T-helper 1 cell treated with Interleukin-12 subunit alpha and Interleukin-12 subunit beta and Interleukin-4 antibody, amounts not matched to agents 30 ng/mL and 1 ng/mL, for 36 hours (primary cell): ENCODE data around the gene ZDHHC11. TPM values are rescaled to one million over a fixed set of nuclear protein-coding genes. Genes with fewer than 3 reads are reported as not detected.
"Not testable (repeated sequence)": the region's sequence is repeated elsewhere in the genome, so short reads cannot be mapped to it uniquely, and the experiment has no call there.

Experiments used
- intact Hi-C: fragments of 100-400 bp; cut with micrococcal nuclease; formaldehyde crosslinking; loops from one replicate; pipeline ENCODE4 v1.15.1; 2024
- total RNA-seq: library from RNA; stranded (reverse); gene quantifications from 2 replicates; pipeline ENCODE4 v1.2.3, GENCODE V29; 2022

The ZDHHC11 gene
- total RNA-seq, 1 donor from 2014 or later, result 26.9 TPM

- intact Hi-C loops, result no loop called here
These were observed 30.2 kb upstream of the ZDHHC11 start for GRCh38 chr5:880816-881550.

- intact Hi-C loops, result not testable (repeated sequence)
These were observed 27.9 kb upstream of the ZDHHC11 start for GRCh38 chr5:878677-879076.

DNA sequence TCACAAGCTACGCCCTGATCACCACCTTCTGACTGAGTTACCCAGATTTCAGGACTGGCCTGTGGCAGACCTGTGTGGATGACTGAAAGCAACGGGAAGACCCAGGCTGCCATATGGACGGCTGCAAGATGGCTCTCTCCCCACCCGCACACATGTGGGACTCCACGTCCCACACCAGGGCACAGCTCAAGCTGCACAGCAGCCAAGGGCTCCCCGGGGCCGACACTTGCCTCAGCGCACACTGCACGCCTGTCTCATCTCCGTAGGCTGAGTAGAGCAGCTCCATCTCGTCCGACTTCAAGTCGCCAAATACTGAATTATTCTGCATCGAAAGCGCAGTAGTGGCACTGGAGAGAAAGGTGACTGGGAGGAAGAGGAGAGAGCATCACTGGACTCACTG is 27.3 kb upstream of the ZDHHC11 start:
- intact Hi-C loops, result no loop called here

GRCh38 chr5:876398-877365 is 25.9 kb upstream of the ZDHHC11 start:
- intact Hi-C loops, result no loop called here

- intact Hi-C loops, result no loop called here
These were observed 25.1 kb upstream of the ZDHHC11 start for GRCh38 chr5:875931-876330.

DNA sequence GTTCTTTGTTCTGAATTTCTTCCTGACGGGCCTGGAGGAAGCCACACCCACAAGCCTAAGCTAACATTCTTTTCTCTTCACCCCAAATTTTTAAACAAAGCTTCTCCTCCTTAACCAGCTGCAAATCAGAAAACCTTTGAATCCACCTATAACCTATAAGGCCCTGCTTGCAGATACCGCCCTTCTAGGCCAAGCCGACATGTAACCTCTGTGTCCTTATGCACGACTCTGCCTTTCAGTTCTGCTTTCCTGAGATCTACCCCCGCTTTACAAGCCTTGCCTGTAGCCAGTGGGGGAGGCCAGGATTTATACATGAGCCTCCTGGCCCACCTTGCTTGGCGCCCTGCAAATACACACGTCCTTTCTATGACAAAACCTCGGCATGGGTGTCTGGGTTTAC is 22.5 kb upstream of the ZDHHC11 start:
- intact Hi-C loops, result no loop called here

GRCh38 chr5:872301-872700 is 21.5 kb upstream of the ZDHHC11 start:
- intact Hi-C loops, result no loop called here

DNA sequence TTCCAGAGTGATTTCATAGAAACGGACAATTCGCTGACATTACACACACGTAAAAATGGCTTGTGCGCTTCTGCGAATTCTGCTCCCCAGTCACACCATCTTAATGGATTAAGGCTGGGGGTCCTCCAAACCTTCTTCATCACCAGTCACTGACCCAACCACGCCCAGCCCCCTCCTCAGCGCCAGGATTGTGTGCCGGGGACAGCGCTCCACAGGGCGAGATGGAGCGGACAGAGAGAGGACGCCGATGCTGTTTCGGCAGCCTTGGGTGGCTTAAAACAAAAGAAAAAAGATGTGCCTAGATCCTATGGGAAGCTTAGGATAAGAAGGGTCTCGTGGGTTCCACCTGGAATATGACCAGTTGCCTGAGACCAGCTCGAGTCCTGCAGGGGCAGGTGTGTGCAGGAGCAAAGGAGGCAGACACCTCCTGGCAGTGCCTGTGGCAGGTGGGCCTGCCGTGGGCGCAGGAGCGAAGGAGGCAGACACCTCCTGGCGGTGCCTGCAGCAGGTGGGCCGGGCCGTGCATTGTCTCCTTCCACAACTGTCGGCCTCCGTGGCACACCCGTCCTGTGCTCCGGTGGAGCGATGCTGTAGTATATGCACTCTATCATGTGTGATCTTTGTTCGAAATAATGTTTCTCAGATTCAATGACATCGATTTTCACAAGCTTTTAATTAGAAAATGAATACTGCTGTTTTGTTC is 21.0 kb upstream of the ZDHHC11 start:
- intact Hi-C loops, result no loop called here

DNA sequence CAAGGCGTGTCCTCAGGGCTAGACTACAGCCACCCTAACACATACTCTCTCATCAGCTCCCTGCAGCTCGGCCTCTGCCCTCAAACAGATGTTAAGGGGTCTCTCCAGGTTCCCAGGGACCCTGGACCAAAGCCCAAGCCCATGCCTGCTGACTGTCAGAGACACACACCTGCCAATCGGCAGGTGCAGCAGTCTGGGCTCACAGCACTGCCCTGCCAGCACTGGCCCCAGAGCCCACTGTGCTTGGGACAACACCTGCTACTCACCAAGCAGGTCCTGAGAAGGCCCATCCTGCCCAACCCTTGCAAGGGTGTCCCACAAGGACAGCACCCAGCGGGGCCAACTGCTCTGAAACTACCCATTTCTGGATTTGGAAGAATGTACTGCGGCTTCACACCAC is 20.2 kb upstream of the ZDHHC11 start:
- intact Hi-C loops, result no loop called here

- intact Hi-C loops, result no loop called here
These were observed 17.8 kb upstream of the ZDHHC11 start for GRCh38 chr5:868428-869135.

DNA sequence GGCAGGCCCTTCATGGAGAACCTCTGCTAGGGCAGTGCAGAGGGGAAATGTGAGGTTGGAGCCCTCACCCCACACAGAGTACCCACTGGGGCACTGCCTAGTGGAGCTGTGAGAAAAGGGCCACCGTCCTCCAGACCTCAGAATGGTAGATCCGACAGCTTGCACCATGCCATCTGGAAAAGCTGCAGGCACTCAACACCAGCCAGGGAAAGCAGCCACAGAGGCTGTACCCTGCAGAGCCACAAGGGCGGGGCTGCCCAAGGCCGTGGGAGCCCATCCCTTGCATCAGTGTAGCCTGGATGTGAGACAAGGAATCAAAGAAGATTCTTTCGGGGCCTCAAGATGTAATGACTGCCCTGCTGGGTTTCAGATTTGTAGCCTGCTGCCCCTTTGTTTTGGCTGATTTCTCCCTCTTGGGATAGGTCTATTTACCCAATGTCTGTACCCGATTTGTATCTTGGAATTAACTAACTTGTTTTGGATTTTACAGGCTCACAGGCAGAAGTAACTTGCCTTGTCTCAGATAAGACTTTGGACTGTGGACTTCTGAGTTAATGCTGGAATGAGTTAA is 16.6 kb upstream of the ZDHHC11 start:
- intact Hi-C loops, result no loop called here

- intact Hi-C loops, result no loop called here
These were observed 15.0 kb upstream of the ZDHHC11 start for GRCh38 chr5:865771-866170.

GRCh38 chr5:865168-865521 is 14.4 kb upstream of the ZDHHC11 start:
- intact Hi-C loops, result no loop called here

DNA sequence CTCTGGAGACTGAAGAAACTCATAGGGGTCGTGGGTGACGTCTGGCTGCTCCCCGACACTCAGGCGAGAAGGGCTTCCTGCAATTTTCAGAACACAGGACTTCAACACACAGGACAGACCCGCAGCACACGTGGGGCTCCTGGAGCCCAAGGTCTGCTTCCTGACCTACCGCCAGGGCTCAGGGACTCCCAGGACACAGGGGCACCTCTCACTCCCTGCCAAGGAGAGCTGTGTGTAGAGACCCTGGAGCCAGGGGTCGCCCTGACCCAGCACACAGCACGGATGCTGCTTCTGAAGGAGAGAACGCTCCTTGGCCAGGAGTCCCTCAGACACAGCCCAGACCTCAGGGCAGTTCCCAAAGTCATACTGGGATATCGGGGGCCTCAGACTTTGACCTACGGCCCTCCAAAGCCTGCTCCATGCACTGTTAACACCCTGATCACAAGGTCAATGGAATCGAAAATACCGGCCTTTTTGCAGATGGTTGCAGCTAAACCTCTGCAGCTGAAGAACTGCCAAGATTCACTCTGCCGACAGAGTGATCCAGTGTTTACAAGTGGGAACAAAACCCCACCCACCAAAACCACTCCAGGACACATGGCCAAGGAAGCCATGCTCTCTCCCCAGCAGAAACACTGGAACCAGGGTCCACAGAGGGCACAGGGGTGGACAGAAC is 13.8 kb upstream of the ZDHHC11 start:
- intact Hi-C loops, result no loop called here

- intact Hi-C loops, result no loop called here
These were observed 12.5 kb upstream of the ZDHHC11 start for GRCh38 chr5:863244-863805.

DNA sequence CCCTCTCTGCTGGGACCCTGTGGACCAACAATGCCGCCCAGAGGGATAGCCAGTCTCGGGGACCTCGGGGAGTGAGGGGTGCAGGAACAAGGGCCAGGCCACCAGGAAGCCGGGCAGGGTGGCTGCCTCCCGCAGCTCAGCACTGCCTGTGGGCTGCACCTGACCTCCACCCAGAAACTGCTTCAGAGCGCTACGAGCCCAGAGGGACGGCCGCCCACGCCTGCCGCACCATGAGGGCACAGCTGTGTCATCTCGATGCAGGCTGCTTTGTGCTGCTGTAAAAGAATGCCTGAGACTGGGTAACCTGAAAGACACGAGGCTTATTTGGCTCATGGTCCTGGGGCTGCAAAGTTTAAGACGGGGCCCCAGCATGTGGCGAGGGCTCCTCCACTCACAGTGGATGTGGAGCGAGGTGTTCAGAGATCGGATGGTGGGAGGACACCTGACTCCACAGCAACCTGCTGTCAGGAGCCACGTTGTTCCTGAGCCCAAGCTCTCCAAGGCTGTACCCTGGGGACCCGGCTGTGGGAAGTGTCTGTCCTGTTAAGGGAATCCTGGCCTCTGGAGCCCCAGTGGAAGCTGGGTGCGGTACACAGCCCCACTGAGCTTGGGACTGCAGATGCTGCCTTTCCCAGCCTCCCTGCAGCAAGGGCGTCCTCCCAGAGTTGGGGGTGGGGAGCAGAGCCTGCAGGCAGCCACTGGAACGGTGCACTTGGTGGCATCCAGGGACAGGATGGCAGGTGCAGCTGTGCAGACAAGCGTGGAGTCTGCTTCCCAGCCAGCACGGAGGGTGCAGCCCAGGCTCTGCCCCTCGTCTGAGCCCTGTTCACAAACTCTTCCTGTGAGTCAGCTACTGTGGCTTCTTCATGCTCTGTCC is 11.8 kb upstream of the ZDHHC11 start:
- intact Hi-C loops, result no loop called here

DNA sequence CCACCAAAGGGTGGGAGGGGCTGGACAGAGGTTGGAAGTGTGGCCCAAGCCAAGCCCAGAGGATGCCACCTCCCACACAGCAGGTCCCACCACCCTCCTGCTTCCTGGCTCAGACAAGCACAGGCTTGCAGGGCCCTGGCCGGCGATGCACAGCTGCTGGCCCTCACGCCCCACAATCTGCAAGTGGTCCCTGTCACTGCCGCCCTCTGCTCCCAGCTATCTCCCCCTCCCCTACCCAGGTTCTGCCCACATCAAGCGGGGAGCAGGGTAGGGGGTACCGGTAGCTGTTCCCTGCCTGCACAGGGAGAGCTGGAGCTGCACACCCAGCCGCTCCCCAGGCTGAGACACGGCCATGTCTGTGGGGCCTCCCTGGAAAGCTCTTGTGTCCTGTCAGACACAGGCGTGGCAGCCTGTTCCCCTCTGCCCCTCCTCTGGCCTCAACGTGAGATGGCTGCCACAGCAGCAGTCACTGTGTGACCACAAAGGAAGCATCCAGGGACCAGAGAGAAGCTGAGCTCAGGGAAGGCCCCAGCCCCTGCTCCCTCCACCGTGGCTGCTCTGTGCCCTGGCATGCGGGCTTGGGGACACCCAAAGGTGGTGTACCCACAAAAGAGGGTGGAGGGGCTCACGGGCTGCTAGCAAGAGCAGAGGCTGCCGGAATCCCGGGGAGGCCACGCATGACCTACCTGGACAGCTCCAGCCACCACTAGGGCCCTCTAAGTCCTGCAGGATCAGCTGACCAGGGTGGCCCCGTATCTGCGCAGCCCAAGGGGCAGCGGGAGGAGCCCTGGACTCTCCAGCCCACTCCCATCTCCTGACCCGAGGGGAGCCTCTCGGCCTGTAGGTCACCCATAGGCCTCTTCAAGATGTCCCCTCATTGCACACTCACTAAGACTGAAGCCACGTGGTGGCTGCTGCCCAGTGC is 10.9 kb upstream of the ZDHHC11 start:
- intact Hi-C loops, result no loop called here
